HK-2 (cell line): ENCODE results near the gene NSG2.
A peak's percentile ranks its signal among the peaks of the same experiment; 100 is the strongest.

Experiments used
- DNase-seq: peaks from one replicate; pipeline ENCODE4 v3.0.0-alpha.2; 2018; ENCODE audit not compliant: unreplicated experiment

The NSG2 gene

GRCh38 chr5:174045470-174046025 is at the start of gene NSG2:
NSG2 (plus strand) TSS chr5:174045706; CDS start chr5:174046756, 1,050 bp downstream.
- DNase-seq, result peak; percentile 72

GRCh38 chr5:173997331-173997730 is 48.2 kb upstream of the NSG2 start:
- no peak for DNase-seq

DNA sequence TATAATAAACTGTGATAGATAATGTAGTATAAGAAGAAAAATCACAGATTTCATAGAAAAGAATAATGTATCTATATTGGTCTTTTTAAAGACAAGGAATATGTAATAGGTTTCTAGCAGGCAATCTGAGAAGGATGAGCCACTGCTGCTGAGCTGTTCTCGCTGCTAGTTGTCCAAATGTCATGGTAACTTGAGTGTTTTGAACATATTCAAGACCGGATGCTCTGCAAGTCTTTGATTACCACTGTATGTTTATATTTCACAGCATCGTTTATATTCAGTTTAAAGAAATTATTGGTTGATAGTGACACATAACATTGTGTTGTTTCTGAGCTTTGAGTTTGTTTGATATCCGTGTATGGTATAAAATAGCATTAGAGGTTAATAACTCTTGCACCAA is 47.0 kb upstream of the NSG2 start:
- DNase-seq, result no peak

DNA sequence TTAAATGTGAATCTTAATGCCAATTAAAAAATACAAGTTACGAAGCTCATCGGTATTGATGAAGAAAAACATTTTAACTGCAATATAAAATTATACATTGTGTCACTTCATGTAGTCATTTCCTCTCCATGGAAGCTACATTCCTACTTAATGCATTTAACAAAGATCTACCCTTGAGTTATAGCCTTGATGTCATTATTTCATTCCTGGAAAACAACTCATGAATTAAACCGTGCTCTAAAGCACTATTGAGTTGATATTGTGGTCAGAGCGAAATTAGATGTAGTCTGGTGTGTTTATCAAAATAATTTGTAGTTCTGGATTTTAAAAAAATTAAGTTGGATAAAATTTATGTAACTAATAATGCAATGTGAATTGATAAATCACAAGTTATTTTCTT is 45.4 kb upstream of the NSG2 start:
- DNase-seq, result no peak

GRCh38 chr5:174003795-174004194 is 41.7 kb upstream of the NSG2 start:
- no peak for DNase-seq

- DNase-seq, result no peak
Observed at GRCh38 chr5:174008922-174009321, 36.6 kb upstream of the NSG2 start.

DNA sequence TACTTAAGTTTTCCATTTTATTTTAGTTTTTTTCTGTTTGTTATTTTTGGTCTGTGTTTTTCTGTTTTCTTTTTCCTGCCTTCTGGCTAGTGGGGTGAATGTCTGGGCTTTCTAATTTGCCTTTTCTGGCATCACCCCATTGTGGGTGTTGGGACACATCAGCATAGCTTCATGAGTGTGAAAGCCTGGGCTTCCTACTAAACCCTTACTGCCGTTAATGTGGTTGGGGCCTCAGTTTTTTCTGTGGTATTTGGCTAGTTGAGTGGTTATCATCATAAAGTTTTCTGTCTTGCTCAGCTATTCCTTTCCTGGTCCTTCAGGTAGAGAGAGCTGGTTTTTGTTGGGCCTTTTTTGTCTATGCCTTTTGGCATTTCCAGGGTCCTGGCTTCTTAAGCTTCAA is 35.1 kb upstream of the NSG2 start:
- DNase-seq, result no peak

- no peak for DNase-seq
Observed at GRCh38 chr5:174011441-174011840, 34.1 kb upstream of the NSG2 start.

DNA sequence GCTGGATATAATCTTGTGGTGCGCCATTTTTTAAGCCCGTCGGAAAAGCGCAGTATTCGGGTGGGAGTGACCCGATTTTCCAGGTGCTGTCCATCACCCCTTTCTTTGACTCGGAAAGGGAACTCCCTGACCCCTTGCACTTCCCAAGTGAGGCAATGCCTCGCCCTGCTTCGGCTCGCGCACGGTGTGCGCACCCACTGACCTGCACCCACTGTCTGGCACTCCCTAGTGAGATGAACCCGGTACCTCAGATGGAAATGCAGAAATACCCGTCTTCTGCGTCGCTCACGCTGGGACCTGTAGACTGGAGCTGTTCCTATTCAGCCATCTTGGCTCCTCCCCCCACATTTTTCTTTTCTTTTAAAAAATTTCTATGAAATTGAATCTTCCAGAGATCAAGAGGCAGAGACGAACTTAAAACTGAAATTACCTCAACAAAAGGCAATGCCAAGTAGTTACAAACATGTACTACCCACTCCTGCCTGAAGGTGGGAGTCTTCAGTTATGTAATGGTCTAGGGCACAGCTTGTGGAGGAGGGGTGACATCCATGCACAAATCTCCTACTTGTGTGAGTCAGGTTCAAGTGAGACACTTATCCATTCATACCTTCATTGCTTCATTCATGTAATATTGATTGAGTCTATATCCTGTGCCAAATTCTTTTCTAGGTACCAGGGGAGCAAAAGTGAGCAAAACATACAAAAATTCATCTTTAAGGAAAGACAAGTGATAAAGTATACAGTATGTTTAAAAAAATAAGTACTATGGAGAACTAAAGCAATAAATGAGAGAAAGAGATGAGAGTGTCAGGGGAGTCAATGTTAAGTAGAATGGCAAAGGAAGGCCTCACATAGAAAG is 25.2 kb upstream of the NSG2 start:
- DNase-seq, result peak; percentile 4

- DNase-seq, result no peak
Observed at GRCh38 chr5:174020928-174021304, 24.6 kb upstream of the NSG2 start.

DNA sequence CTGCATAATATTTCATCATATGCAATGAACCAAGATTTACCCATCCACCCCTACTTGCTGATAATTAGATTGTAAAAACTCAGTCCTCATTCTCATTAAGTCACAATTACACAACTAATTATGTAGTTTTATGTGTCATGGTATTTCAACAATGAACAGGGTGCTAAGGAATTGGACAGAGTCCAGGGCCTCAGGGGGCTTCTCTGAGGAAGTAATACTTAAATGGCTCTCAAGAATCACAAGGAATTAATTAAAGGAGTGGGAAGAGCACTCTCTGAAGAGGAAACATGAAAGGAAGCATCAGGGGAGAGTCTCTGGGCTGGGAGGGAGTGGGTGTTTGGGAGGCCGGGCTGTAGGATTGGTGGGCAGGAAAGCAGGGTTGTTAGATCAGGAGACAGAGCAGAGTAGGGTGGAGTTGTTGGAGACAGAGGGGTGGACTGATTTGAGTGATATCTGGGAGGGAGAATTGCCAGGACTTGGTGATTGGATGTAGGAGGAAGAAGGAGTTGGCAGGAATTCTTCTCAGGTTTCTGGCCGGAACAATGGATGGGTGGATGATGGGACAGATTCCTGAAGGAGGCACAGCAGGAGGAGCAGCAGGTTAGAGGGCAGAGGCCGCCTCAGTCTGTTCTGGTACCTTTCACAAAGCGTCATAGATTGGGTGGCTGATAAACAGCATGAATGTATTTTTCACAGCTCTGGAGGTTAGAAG is 23.0 kb upstream of the NSG2 start:
- DNase-seq, result no peak

GRCh38 chr5:174030286-174030685 is 15.2 kb upstream of the NSG2 start:
- DNase-seq, result no peak

GRCh38 chr5:174044466-174045254 is 846 bp upstream of the NSG2 start:
- DNase-seq, result no peak

DNA sequence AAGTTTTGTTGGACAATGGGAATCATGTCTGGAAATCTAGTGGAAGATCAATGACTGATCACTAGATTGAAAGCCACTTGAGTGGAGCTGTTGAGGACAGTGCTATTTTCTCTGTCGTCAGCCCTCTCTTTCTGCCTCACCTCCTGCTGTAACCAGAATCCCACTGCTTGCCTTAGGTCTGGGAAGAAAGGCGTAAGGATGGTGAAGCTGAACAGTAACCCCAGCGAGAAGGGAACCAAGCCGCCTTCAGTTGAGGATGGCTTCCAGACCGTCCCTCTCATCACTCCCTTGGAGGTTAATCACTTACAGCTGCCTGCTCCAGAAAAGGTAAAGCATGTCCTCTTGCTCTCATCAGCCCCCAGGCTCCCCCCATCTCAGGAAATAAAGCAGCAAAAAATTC is 1.1 kb downstream of the NSG2 start:
- no peak for DNase-seq

DNA sequence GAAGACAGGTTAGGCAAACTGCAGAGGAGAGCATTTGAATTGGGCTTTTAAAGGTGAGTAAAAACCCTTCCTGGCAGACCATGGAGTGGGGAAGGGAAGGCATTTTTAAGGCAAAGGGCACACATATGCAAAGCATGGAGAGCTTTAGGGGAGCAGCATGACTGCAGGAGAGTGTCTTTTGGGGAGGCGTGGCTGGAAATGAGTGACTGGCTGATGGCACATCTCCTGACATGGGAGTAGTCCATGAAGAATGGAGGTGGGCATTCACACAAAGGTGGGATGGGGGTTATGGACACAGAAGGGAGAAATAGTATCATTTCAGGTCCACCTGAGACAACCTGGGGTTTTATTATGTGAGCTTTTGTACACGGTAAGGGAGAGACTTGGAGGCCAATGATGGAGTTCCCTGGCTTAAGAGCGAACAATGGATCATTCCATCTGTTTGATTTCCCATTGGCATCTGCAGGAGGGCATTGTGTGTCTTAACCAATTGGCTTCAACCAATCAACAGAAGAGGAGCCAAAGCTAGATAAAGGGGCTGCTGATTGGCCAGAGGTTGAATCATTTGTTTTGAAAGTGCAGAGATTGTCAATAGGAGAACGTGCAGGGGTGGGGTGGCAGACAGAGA is 2.1 kb downstream of the NSG2 start:
- DNase-seq, result no peak

DNA sequence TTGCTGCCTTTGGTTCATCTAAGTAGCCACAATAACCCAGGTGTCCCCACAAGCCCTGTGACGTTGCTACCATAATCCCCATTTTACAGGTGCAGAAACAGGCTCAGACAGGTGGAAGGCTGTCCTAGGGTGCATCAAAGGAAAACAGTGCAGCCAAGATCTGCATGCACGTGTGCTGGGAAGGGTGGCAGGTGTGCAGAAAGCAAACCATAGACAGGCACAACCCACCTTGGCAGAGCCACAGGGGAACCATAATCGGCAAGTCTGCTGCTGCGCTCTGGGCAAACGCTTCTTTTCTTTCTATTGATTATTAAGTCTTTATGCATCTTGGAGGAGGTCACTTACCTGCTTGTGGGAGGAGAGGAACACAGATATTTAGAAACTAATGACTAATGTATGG is 7.1 kb downstream of the NSG2 start:
- no peak for DNase-seq

- no peak for DNase-seq
Observed at GRCh38 chr5:174053905-174054304, 8.4 kb downstream of the NSG2 start.

DNA sequence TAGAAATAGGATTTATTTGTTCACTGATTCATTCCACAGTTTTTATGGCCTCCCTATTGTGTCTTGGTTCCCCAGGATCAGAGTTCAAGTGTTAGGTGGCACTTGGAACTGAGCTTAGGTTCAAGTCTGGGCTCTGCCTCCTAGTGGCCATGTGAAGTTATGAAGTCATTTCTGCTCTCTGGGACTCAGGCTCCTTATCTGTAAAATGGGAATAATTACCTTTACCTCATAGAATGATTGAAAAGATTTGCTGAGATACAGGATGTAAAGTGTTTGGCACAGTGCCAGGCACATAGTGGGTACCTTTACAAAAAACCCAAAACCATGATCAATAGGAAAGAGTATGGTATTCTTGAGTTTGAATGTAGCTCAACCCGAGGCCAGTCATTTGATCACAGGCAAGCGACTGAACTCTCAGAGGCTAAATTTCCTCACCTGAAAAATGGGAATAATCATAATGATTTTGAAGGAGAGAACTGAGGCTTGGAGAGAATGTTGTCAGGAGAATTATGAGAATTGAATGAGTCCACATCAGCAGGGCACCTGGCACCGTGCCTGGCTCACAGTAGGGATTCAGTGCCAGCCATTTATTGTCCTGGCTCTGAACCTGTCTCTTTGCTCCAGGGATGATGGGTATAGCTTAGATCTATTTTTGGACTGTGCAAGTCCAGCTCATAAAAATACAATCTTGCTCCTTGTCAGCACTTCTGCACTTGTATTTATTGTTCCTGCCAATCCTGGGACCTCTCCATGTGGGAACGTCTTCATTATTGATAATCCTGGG is 10.8 kb downstream of the NSG2 start:
- DNase-seq, result no peak

- DNase-seq, result no peak
Observed at GRCh38 chr5:174057206-174057605, 11.7 kb downstream of the NSG2 start.

DNA sequence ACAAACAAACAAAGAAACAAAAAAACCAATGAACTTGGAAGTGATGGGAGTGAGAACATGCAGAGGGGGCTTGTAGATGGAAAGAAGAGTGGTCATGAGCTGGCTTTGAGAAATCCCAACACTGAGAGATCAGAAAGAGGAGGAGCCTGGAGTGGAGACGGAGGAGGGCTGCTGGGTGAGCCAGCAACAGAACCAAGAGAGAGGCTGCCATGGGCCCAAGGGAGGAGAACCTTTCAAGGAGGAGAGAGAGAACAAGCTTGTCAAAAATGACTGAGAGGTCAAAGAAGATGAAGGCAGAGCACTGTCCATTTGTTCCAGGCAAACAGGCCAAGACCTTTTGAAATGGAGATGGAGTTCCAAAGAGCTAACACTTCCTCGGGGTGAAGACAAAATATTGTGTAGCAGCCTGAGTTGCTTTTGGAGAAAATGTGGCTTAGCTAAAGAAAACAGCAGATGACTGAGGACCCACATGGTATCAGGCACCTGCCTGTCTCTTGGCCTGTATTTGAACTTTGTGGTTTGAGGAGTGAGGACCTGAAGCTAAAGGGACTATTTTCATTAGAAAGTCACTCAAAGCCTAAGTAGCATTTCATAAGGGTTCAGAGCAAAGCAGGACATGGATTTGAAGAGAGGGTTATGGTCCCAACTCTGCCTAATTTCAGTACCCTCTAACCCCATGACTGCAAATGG is 13.1 kb downstream of the NSG2 start:
- no peak for DNase-seq
